ENCODE measurements around the gene FHIT.

FHIT gene

DNA sequence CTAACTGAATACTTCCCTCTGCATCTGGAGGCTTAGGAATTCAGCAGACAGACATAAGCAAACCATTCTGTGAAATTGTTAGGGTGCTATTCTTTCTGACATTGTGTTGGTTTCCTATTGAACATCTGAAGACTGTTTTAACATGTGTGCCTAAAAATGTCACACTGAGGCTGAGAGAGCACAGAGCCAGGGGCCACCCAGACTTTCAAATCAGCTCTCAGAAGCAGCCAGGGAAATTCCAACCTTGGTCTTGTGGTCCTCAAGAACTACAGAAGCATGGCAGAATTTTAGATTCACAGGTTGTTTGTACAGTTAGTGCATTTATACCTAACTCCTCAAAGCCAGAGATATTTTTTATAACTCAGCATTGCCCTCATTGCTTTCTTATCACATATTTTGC, 1272.3 kb downstream of the FHIT start:
- DNase-seq (ENCODE audit: low read depth) = no peak
- TF ChIP-seq CTCF (conservative IDR thresholded peaks at IDR 0.05; ENCODE audit: low read depth, low read length) = no peak
- H3K4me3 ChIP-seq (ENCODE audit: low read depth, low read length) = no peak overlapping the region

GRCh38 chr3:59970796-59971195, 1280.5 kb downstream of the FHIT start:
- H3K4me3 ChIP-seq (ENCODE audit: low read depth, low read length) = no peak overlapping the region
- TF ChIP-seq CTCF (conservative IDR thresholded peaks at IDR 0.05; ENCODE audit: low read depth, low read length) = no peak
- DNase-seq (ENCODE audit: low read depth) = no peak

- H3K4me3 ChIP-seq (ENCODE audit: low read depth, low read length) = no peak overlapping the region
- TF ChIP-seq CTCF (conservative IDR thresholded peaks at IDR 0.05; ENCODE audit: low read depth, low read length) = no peak
- DNase-seq (ENCODE audit: low read depth) = no peak
Observed at GRCh38 chr3:59970376-59970775, 1280.9 kb downstream of the FHIT start.

DNA sequence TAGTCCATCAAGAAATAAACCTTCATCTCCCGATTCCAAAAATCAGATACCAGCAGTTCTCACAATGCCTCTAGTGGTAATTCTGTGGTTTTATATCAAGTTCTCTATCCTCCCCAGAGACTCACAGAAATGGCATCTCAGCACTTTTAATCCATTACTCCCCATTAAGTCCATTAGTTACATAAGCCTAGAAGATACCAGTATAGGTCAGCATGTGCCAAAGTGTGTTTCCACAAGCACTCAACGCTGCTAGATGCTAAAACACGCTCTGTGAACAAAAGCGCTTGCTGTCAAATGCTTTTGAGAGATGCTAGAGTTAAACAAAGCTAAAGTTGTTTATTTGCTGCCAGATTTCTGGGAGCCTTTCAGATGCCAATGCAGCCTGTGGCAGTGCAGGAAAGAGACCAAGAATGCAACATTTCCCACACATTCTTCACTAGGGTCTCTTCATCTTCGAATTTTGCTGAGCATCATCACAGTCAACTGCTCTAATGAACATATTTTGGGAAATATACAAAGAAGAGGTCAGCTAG, 1282.7 kb downstream of the FHIT start:
- TF ChIP-seq CTCF (conservative IDR thresholded peaks at IDR 0.05; ENCODE audit: low read depth, low read length) = no peak
- no peak for DNase-seq (ENCODE audit: low read depth)
- no peak overlapping the region for H3K4me3 ChIP-seq (ENCODE audit: low read depth, low read length)

- no peak for TF ChIP-seq CTCF (conservative IDR thresholded peaks at IDR 0.05; ENCODE audit: low read depth, low read length)
- DNase-seq (ENCODE audit: low read depth) = no peak
- H3K4me3 ChIP-seq (ENCODE audit: low read depth, low read length) = no peak overlapping the region
Observed at GRCh38 chr3:59963676-59964075, 1287.6 kb downstream of the FHIT start.

- H3K4me3 ChIP-seq (ENCODE audit: low read depth, low read length) = no peak overlapping the region
- TF ChIP-seq CTCF (conservative IDR thresholded peaks at IDR 0.05; ENCODE audit: low read depth, low read length) = no peak
- no peak for DNase-seq (ENCODE audit: low read depth)
Observed at GRCh38 chr3:59957150-59957549, 1294.1 kb downstream of the FHIT start.

DNA sequence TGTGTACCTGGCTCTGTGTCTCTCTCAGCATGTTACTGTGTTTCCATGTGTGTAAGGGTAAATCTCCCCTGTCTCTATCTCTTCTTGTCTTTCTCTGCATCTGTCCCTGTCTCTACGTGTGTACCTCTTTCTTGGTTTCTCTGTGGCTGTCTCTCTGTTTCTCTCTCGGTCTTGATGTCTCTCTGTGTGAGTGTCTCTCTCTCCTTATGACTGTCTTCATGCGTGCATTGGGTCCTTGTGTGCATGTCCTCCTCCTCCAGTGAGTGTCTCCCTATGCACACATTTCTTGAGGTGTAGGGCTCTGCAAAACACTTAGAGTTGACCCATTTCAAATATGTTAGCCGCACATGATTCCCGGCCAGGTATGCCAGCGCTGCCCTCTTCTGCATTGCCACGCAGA, 1298.1 kb downstream of the FHIT start:
- H3K4me3 ChIP-seq (ENCODE audit: low read depth, low read length) = no peak overlapping the region
- no peak for DNase-seq (ENCODE audit: low read depth)
- TF ChIP-seq CTCF (conservative IDR thresholded peaks at IDR 0.05; ENCODE audit: low read depth, low read length) = no peak
